Loucy (cell line): ENCODE data around the gene RPUSD3.

ENCODE experiments used
- EZH2phosphoT487 ChIP-seq: fragments of 200-600 bp; IDR thresholded peaks from 2 replicates; pipeline ENCODE4 v1.6.1; 2018; ENCODE audit warnings: antibody characterized with exemption, mild to moderate bottlenecking, moderate library complexity, borderline replicate concordance
- TF ChIP-seq, protein P1 (sequence below): fragments of 200-600 bp; sonication (generic); conservative IDR thresholded peaks from 2 replicates; pipeline ENCODE4 v1.5.1; 2014; ENCODE audit warnings: mild to moderate bottlenecking, antibody characterized with exemption, low read length

DNA sequence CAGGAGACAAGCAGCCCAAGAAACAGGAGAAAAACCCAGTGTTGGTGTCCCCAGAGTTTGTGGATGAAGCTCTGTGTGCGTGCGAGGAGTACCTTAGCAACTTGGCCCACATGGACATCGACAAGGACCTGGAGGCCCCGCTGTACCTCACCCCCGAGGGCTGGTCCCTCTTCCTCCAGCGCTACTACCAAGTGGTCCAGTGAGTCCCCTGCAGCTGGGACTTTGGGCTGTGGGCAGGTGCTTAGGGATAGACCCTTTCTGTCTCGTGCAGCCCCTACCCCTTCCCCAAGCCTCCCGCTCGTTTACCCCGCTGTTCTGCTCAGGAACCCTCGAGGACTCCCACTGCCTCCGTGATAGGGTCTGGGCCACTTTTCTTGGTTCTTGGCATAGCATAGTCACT lies 23.3 kb downstream of the RPUSD3 start:
- TF ChIP-seq, protein P1, sequence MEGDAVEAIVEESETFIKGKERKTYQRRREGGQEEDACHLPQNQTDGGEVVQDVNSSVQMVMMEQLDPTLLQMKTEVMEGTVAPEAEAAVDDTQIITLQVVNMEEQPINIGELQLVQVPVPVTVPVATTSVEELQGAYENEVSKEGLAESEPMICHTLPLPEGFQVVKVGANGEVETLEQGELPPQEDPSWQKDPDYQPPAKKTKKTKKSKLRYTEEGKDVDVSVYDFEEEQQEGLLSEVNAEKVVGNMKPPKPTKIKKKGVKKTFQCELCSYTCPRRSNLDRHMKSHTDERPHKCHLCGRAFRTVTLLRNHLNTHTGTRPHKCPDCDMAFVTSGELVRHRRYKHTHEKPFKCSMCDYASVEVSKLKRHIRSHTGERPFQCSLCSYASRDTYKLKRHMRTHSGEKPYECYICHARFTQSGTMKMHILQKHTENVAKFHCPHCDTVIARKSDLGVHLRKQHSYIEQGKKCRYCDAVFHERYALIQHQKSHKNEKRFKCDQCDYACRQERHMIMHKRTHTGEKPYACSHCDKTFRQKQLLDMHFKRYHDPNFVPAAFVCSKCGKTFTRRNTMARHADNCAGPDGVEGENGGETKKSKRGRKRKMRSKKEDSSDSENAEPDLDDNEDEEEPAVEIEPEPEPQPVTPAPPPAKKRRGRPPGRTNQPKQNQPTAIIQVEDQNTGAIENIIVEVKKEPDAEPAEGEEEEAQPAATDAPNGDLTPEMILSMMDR: no peak
- TF ChIP-seq EZH2phosphoT487: no peak
